Transverse colon (tissue), 3 donors: ENCODE results near the gene COLQ.

Source experiments
- EP300 ChIP-seq: sonication (generic); formaldehyde crosslinking; IDR thresholded peaks from one replicate; pipeline ENCODE4 v1.6.1; 2017; ENCODE audit warnings: antibody characterized with exemption, low read depth
- POLR2A ChIP-seq: fragments of 450-650 bp; IDR thresholded peaks from one replicate; pipeline ENCODE4 v1.6.1; 2016; ENCODE audit warnings: antibody characterized with exemption, mild to moderate bottlenecking, moderate library complexity
- TF ChIP-seq, protein P1 (sequence below), 5 experiments: fragments of 200-600 bp in 3 of 5; fragments of 450-650 bp in 2 of 5; sonication (generic) in 3 of 5; IDR thresholded peaks; 1 replicate in 2 of 5; 2 replicates in 3 of 5; pipeline ENCODE4 v1.5.1; 2016 to 2017; ENCODE audit warnings: antibody characterized with exemption in 5 of 5, inconsistent platforms in 3 of 5, mild to moderate bottlenecking in 2 of 5, moderate library complexity in 1 of 5

- TF ChIP-seq POLR2A: no peak
- no peak for TF ChIP-seq EP300
- TF ChIP-seq, protein P1, sequence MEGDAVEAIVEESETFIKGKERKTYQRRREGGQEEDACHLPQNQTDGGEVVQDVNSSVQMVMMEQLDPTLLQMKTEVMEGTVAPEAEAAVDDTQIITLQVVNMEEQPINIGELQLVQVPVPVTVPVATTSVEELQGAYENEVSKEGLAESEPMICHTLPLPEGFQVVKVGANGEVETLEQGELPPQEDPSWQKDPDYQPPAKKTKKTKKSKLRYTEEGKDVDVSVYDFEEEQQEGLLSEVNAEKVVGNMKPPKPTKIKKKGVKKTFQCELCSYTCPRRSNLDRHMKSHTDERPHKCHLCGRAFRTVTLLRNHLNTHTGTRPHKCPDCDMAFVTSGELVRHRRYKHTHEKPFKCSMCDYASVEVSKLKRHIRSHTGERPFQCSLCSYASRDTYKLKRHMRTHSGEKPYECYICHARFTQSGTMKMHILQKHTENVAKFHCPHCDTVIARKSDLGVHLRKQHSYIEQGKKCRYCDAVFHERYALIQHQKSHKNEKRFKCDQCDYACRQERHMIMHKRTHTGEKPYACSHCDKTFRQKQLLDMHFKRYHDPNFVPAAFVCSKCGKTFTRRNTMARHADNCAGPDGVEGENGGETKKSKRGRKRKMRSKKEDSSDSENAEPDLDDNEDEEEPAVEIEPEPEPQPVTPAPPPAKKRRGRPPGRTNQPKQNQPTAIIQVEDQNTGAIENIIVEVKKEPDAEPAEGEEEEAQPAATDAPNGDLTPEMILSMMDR (IDR thresholded peaks at IDR 0.05): no peak
These were observed 14.2 kb upstream of the COLQ start for GRCh38 chr3:15535732-15536131.
